RWPE2 (cell line): Measurements from ENCODE around the gene CCNJ.
"Not testable (repeated sequence)": the region's sequence is repeated elsewhere in the genome, so short reads cannot be mapped to it uniquely, and the experiment has no call there.

Source experiments
- ATAC-seq: fragments of 200-7000 bp; cut with Tn5 transposase; 3 replicates; pipeline ENCODE4 v1.9.1; 2021; ENCODE audit warnings: low read depth
- DNase-seq: peaks from one replicate; pipeline ENCODE4 v3.0.0-alpha.2; 2020; ENCODE audit warnings: low spot score
- H3K27ac ChIP-seq: fragments of 450-650 bp; 2 replicates; pipeline ENCODE4 v1.5.1; 2017; ENCODE audit warnings: mild to moderate bottlenecking; ENCODE audit not compliant: poor library complexity, severe bottlenecking
- H3K27me3 ChIP-seq: fragments of 250-450 bp; sonication (Bioruptor Pico); 2 replicates; pipeline ENCODE4 v1.5.1; 2021; ENCODE audit warnings: mild to moderate bottlenecking, moderate library complexity; ENCODE audit not compliant: insufficient read depth, poor library complexity, severe bottlenecking
- H3K36me3 ChIP-seq: fragments of 250-450 bp; sonication (Bioruptor Pico); 2 replicates; pipeline ENCODE4 v1.5.1; 2020; ENCODE audit warnings: low read depth, mild to moderate bottlenecking, moderate library complexity
- H3K4me1 ChIP-seq: fragments of 250-450 bp; sonication (Bioruptor Pico); 2 replicates; pipeline ENCODE4 v1.5.1; 2021; ENCODE audit warnings: mild to moderate bottlenecking, moderate library complexity; ENCODE audit not compliant: insufficient read depth, poor library complexity, severe bottlenecking
- H3K4me3 ChIP-seq: fragments of 250-450 bp; sonication (Bioruptor Pico); 2 replicates; pipeline ENCODE4 v1.5.1; 2021; ENCODE audit warnings: mild to moderate bottlenecking, moderate library complexity; ENCODE audit not compliant: severe bottlenecking
- H3K9me3 ChIP-seq: fragments of 250-450 bp; sonication (Bioruptor Pico); 2 replicates; pipeline ENCODE4 v1.5.1; 2021; ENCODE audit warnings: mild to moderate bottlenecking, moderate library complexity; ENCODE audit not compliant: severe bottlenecking
- CTCF ChIP-seq: fragments of 450-650 bp; IDR thresholded peaks from one replicate; pipeline ENCODE4 v1.5.1; 2017; ENCODE audit warnings: mild to moderate bottlenecking, moderate library complexity; ENCODE audit not compliant: poor library complexity, severe bottlenecking

The CCNJ gene

GRCh38 chr10:96043893-96044715, 721 bp downstream of the CCNJ start:
- Histone ChIP-seq H3K4me1 (peaks cover 12% of the 10 kb centered on the region), H3K27me3 (no peaks in the 10 kb centered on the region), H3K9me3 (no peaks in the 10 kb centered on the region), H3K4me3 (peak overlapping the region; percentile 65), H3K36me3 (peaks cover 22% of the 10 kb centered on the region), H3K27ac (peak overlapping the region; percentile 45)
- ATAC-seq (peak; percentile 54), DNase-seq (peak; percentile 63)
- TF ChIP-seq CTCF = no peak

GRCh38 chr10:96044736-96045135, 1.4 kb downstream of the CCNJ start:
- H3K4me1 ChIP-seq = peaks cover 12% of the 10 kb centered on the region
- peaks cover 23% of the 10 kb centered on the region for H3K36me3 ChIP-seq
- TF ChIP-seq CTCF = no peak
- DNase-seq = no peak
- H3K4me3 ChIP-seq = peak overlapping the region; percentile 65
- H3K9me3 ChIP-seq = no peaks in the 10 kb centered on the region
- peak overlapping the region; percentile 45 for H3K27ac ChIP-seq
- no peaks in the 10 kb centered on the region for H3K27me3 ChIP-seq
- 0 out of 3 replicates have a peak, but pooled peaks have one; percentile 2 for ATAC-seq

GRCh38 chr10:96046546-96046945, 3.2 kb downstream of the CCNJ start:
- peaks cover 41% of the 10 kb centered on the region for H3K36me3 ChIP-seq
- H3K4me1 ChIP-seq = peaks cover 12% of the 10 kb centered on the region
- no peak for DNase-seq
- H3K27me3 ChIP-seq = no peaks in the 10 kb centered on the region
- no peak for TF ChIP-seq CTCF
- ATAC-seq = no peak
- no peaks in the 10 kb centered on the region for H3K9me3 ChIP-seq
- H3K27ac ChIP-seq = no peak overlapping the region
- H3K4me3 ChIP-seq = no peak overlapping the region

GRCh38 chr10:96047004-96047649, 3.7 kb downstream of the CCNJ start:
- peak; percentile 23 for TF ChIP-seq CTCF
- H3K4me1 ChIP-seq = peaks cover 12% of the 10 kb centered on the region
- H3K4me3 ChIP-seq = no peak overlapping the region

GRCh38 chr10:96047925-96048324, 4.5 kb downstream of the CCNJ start:
- H3K4me3 ChIP-seq, ATAC-seq, DNase-seq, H3K27me3 ChIP-seq, H3K4me1 ChIP-seq, H3K27ac ChIP-seq, H3K9me3 ChIP-seq: not testable (repeated sequence)
- peaks cover 47% of the 10 kb centered on the region for H3K36me3 ChIP-seq

More at GRCh38 chr10:96047004-96047649, 3.7 kb downstream of the CCNJ start:
- Histone ChIP-seq H3K9me3 (no peaks in the 10 kb centered on the region), H3K27ac (no peak overlapping the region), H3K36me3 (peaks cover 47% of the 10 kb centered on the region), H3K27me3 (no peaks in the 10 kb centered on the region)
- DNase-seq (no peak), ATAC-seq (no peak)
